ENCODE results near the gene KIAA1755.

KIAA1755 gene

DNA sequence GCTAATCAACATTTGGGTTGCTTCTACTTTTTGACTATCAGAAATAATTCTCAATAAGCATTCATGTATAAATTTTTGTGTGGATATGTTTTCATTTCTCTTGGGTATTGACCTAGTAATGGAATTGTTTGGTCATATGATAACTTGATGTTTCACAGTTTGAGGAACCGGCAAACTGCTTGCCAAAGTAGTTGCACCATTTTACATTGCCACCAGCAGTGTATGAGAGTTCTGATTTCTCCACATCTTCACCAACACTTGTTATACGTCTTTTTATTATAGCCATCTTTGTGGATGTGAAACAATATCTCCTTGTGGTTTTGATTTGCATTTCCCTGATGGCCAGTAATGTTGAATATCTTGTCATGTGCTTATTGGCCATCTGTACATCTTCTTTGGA is 52.9 kb downstream of the KIAA1755 start:
- Histone ChIP-seq H3K4me1 (ENCODE audit: control insufficient read depth, insufficient read depth, low read length) (peaks cover 31% of the 10 kb centered on the region), H3K9ac (ENCODE audit: low read depth, low read length) (no peak overlapping the region), H3K4me2 (ENCODE audit: low read length) (no peak overlapping the region), H3K9me3 (replicated peaks; ENCODE audit: low read length) (no peaks in the 10 kb centered on the region), H3K27me3 (ENCODE audit: control insufficient read depth, insufficient read depth, low read length) (no peaks in the 10 kb centered on the region), H3K36me3 (ENCODE audit: insufficient read depth, low read length) (no peaks in the 10 kb centered on the region), H3K4me3 (ENCODE audit: low read length) (no peak overlapping the region)

DNA sequence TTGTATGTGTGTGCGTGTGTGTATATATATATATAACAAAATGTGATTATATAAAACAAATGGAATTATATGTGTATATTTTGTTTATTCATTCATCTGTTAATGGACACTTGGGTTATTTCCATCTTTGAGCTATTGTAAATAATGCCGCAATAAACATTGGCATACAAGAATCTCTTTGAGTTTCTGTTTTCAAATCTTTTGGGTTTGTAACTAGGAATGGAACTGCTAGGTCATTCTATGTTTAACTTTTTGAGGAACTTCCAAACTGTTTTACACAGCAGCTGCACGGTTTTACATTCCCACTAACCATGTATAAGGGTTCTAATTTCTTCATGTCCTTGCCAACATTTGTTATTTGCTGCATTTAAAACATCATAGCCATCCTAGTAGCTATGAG is 55.5 kb downstream of the KIAA1755 start:
- Histone ChIP-seq H3K36me3 (ENCODE audit: insufficient read depth, low read length) (no peaks in the 10 kb centered on the region), H3K9ac (ENCODE audit: low read depth, low read length) (no peak overlapping the region)

DNA sequence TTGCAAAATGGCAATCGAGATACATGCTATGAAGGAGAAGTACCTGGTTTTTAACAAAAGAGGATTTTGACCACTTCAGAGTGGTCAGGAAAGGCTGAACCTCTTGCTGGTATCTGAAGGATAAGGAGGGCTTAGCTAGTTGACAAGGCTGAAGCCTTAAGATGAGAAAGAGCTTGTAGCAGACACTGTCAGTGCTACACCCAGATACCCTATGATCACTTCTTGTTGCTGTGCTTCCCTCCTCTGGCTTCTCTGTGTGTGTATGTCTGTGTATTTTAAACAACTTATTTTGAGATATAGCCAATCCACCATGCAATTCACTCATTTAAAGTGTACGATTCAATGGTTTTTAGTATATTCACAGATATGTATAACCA is 56.6 kb downstream of the KIAA1755 start:
- Histone ChIP-seq H3K9me3 (replicated peaks; ENCODE audit: low read length) (no peaks in the 10 kb centered on the region), H3K36me3 (ENCODE audit: insufficient read depth, low read length) (no peaks in the 10 kb centered on the region), H3K27me3 (ENCODE audit: control insufficient read depth, insufficient read depth, low read length) (no peaks in the 10 kb centered on the region), H3K9ac (ENCODE audit: low read depth, low read length) (no peak overlapping the region), H3K4me2 (ENCODE audit: low read length) (no peak overlapping the region), H3K4me3 (ENCODE audit: low read length) (no peak overlapping the region), H3K4me1 (ENCODE audit: control insufficient read depth, insufficient read depth, low read length) (peaks cover 20% of the 10 kb centered on the region)

More for the DNA sequence above, 55.5 kb downstream of the KIAA1755 start:
- Histone ChIP-seq H3K4me3 (ENCODE audit: low read length) (no peak overlapping the region), H3K4me1 (ENCODE audit: control insufficient read depth, insufficient read depth, low read length) (peaks cover 26% of the 10 kb centered on the region), H3K27me3 (ENCODE audit: control insufficient read depth, insufficient read depth, low read length) (no peaks in the 10 kb centered on the region), H3K4me2 (ENCODE audit: low read length) (no peak overlapping the region), H3K9me3 (replicated peaks; ENCODE audit: low read length) (no peaks in the 10 kb centered on the region)

DNA sequence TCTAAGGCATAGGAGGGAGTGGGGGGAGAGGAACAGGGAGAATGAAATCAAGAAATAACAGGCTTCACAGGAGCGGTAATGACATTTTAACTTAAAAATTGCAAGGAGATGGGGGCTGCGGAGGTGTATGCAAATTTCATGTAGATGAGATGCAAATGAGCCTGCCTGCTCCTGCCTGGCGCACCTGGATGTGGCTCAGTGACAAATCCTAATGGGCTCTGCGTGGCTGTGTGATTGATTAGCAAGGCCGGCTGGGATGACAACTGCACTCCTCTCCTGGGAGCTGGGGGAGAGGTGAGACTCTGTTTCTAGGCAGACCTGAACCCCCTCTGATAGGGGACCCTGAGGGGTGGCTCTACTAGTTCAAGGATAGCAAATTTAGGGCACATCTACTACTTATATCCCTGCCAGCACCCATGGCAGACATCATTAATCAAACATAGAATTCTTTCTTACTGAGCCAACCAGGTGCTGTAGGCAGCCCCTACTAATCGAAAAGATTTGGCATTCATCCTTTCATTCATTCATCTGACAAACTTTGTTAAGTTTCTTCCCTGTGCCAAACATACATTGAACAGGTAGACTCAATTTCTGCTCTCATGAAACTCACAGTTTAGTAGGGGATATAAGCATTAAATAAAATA is 57.1 kb downstream of the KIAA1755 start:
- Histone ChIP-seq H3K4me1 (ENCODE audit: control insufficient read depth, insufficient read depth, low read length) (peaks cover 18% of the 10 kb centered on the region), H3K9me3 (replicated peaks; ENCODE audit: low read length) (no peaks in the 10 kb centered on the region), H3K27me3 (ENCODE audit: control insufficient read depth, insufficient read depth, low read length) (no peaks in the 10 kb centered on the region), H3K9ac (ENCODE audit: low read depth, low read length) (no peak overlapping the region), H3K36me3 (ENCODE audit: insufficient read depth, low read length) (no peaks in the 10 kb centered on the region), H3K4me3 (ENCODE audit: low read length) (no peak overlapping the region), H3K4me2 (ENCODE audit: low read length) (no peak overlapping the region)

DNA sequence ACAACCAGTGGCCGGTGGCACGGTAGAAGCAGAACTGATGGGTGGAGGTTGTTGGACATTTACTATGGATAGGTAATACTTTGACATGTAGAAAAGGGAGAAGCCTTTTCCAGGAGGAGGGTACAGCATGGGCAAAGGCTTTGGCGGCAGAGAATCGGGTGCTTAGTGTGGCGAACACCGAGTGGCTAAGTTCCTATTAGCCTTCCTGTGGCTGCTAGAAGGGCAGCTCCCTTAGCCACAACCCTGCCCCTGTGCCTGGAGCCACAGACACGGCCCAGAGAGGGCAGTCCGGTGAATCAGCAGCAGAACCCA is 57.6 kb downstream of the KIAA1755 start:
- Histone ChIP-seq H3K9me3 (replicated peaks; ENCODE audit: low read length) (no peaks in the 10 kb centered on the region), H3K27me3 (ENCODE audit: control insufficient read depth, insufficient read depth, low read length) (no peaks in the 10 kb centered on the region), H3K36me3 (ENCODE audit: insufficient read depth, low read length) (no peaks in the 10 kb centered on the region), H3K9ac (ENCODE audit: low read depth, low read length) (no peak overlapping the region), H3K4me1 (ENCODE audit: control insufficient read depth, insufficient read depth, low read length) (peaks cover 23% of the 10 kb centered on the region), H3K4me2 (ENCODE audit: low read length) (no peak overlapping the region), H3K4me3 (ENCODE audit: low read length) (no peak overlapping the region)

DNA sequence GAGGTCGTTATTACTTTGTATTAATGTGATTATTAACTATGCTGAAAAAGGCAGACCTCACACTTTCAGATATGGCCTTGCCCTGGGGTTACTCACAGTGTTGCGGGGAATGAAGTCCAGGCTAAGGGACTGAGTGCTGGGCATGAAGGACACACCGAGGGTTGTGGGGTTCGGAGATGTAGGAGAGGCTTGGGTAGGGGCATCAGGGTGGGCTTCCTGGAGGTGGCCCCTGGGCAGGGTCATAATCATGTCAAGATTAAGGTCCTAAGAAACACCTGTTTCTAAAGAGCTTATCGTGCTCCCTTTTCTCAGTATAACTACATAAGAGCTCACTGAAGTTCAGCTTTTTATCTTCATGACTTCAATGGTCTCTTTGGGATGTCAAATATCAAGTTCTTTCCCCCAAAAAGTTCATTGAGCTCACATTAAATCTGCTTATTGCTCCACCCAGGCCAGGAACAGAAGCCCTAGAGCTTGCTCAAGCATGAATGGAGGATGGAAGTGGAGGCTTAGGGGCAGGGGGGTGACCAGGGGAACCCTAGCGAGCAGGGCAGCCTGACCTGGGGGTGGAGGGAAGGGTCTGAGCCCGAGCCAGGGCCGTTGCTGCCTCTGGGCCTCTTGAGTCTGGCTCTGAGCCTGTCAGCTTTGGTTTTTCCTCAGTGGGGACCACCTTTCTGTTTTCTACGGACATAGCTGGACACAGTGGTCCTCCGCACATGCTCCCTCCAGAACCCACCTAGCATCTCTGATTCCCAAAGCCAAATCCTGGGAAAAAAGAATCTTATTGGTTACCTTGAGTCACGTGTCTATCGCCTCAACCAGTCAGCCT is 58.2 kb downstream of the KIAA1755 start:
- H3K4me2 ChIP-seq (ENCODE audit: low read length): no peak overlapping the region
- H3K36me3 ChIP-seq (ENCODE audit: insufficient read depth, low read length): no peaks in the 10 kb centered on the region
- H3K9me3 ChIP-seq (replicated peaks; ENCODE audit: low read length): no peaks in the 10 kb centered on the region
- peaks cover 23% of the 10 kb centered on the region for H3K4me1 ChIP-seq (ENCODE audit: control insufficient read depth, insufficient read depth, low read length)
- no peak overlapping the region for H3K9ac ChIP-seq (ENCODE audit: low read depth, low read length)
- no peak overlapping the region for H3K4me3 ChIP-seq (ENCODE audit: low read length)
- H3K27me3 ChIP-seq (ENCODE audit: control insufficient read depth, insufficient read depth, low read length): no peaks in the 10 kb centered on the region

DNA sequence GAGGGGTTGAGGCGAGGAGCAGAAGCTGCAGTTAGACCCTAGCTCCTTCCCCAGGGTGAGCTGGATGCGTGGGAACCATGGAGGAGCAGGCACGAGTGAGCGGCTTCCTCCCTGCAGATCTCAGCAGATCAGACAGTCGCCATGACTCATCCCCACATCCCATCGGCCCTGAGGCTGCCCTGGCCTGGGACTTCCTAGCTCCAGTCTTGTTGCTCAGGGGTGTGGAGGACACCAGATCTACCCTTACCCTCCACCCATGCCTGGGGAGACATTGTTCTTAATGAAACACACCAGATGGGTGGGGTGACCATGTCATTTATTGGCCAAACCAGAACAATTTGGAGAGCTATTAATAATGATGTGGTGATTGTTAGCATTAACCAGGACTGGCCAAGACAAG is 59.2 kb downstream of the KIAA1755 start:
- Histone ChIP-seq H3K4me2 (ENCODE audit: low read length) (no peak overlapping the region), H3K36me3 (ENCODE audit: insufficient read depth, low read length) (no peaks in the 10 kb centered on the region), H3K4me3 (ENCODE audit: low read length) (no peak overlapping the region), H3K27me3 (ENCODE audit: control insufficient read depth, insufficient read depth, low read length) (no peaks in the 10 kb centered on the region), H3K4me1 (ENCODE audit: control insufficient read depth, insufficient read depth, low read length) (peaks cover 23% of the 10 kb centered on the region), H3K9ac (ENCODE audit: low read depth, low read length) (no peak overlapping the region), H3K9me3 (replicated peaks; ENCODE audit: low read length) (no peaks in the 10 kb centered on the region)

DNA sequence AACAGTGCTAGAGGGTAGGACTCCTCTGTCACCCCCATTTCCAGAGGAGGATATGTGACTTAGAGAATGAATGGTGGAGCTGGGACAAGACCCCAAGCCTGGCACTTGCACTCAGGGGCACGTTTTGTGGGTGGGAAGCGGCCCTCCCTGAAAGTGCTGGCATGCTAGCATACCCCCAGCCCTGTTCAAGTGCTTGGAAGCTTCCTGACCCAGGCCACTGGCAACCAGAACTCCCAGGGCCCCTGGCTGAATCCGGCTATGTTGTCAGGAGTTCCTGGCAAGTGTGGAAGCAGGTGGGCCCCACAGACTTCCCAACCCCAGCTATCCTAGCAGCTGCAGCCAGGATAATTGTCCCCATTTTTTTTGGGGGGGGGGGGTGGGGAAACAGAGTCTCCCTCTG is 59.9 kb downstream of the KIAA1755 start:
- Histone ChIP-seq H3K9ac (ENCODE audit: low read depth, low read length) (no peak overlapping the region), H3K4me3 (ENCODE audit: low read length) (no peak overlapping the region), H3K4me1 (ENCODE audit: control insufficient read depth, insufficient read depth, low read length) (peaks cover 23% of the 10 kb centered on the region), H3K36me3 (ENCODE audit: insufficient read depth, low read length) (no peaks in the 10 kb centered on the region), H3K9me3 (replicated peaks; ENCODE audit: low read length) (no peaks in the 10 kb centered on the region), H3K4me2 (ENCODE audit: low read length) (no peak overlapping the region), H3K27me3 (ENCODE audit: control insufficient read depth, insufficient read depth, low read length) (no peaks in the 10 kb centered on the region)

DNA sequence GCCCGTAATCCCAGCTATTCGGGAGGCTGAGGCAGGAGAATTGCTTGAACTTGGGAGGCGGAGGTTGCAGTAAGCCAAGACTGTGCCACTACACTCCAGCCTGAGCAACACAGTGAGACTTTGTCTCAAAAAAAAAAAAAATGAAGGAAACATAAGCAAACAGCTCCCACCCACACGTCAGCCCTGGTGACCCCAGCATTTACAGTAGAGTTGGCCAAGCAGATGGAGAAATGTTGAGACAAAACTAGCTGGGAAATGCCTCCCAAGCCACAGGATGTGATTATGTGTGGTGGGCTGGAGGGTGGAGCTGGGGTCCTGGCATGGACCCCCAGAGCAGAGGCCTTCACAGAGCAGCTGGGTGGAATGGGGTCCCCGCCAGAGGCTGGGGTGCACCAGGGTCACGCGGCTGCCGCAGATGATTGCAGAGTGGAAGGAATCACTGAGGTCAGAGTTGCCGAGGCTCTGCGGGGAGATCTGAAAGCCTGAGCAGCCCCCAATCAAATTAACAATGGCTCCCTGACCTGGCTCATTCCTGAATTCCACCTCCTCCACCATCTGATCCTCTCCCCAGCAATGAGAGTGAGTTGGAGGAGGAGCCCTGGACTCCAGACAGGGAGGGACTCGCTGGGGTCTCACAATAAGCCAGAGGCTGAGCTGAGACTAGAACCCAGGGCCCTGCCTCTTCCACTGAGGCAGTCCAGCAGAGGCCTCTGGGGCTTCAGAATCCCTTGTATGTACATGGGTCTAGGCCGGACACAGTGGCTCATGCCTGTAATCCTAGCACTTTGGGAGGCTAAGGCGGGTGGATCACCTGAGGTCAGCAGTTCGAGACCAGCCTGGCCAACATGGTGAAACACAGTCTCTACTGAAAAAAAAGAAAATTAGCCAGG is 60.8 kb downstream of the KIAA1755 start:
- Histone ChIP-seq H3K27me3 (ENCODE audit: control insufficient read depth, insufficient read depth, low read length) (no peaks in the 10 kb centered on the region), H3K4me3 (ENCODE audit: low read length) (no peak overlapping the region), H3K36me3 (ENCODE audit: insufficient read depth, low read length) (no peaks in the 10 kb centered on the region), H3K4me2 (ENCODE audit: low read length) (no peak overlapping the region), H3K9ac (ENCODE audit: low read depth, low read length) (no peak overlapping the region), H3K9me3 (replicated peaks; ENCODE audit: low read length) (no peaks in the 10 kb centered on the region), H3K4me1 (ENCODE audit: control insufficient read depth, insufficient read depth, low read length) (peaks cover 23% of the 10 kb centered on the region)

DNA sequence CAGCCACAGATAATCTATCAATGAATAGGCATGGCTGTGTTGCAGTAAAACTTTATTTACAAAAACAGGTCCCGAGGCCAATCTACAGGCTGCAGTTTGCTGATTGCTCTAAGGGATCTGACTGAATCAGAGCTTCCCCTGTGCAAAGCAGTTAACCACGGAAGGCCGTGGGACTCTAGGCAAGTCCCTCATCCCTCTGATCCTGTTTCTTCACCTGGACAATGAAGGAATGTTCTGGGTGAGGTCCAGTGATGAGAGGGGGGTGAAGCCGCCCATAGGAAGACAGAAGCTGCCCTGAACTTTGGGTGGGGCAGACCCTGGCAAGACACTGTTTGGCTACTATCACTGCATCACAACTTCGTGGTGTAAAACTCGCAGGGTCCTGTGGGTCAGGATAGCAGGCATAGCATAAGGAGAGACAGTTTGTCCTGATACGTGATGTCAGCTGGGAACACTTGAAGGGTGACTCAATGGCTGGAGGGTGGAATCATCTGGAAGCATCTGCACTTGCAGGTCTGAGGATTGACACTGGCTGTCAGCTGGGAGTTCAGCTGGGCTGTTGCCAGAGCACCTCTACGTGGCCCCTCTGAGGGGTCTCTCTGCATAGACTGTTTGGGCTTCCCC is 62.2 kb downstream of the KIAA1755 start:
- peaks cover 23% of the 10 kb centered on the region for H3K4me1 ChIP-seq (ENCODE audit: control insufficient read depth, insufficient read depth, low read length)
- no peak overlapping the region for H3K4me2 ChIP-seq (ENCODE audit: low read length)
- H3K27me3 ChIP-seq (ENCODE audit: control insufficient read depth, insufficient read depth, low read length): no peaks in the 10 kb centered on the region
- no peaks in the 10 kb centered on the region for H3K36me3 ChIP-seq (ENCODE audit: insufficient read depth, low read length)
- no peak overlapping the region for H3K9ac ChIP-seq (ENCODE audit: low read depth, low read length)
- H3K9me3 ChIP-seq (replicated peaks; ENCODE audit: low read length): no peaks in the 10 kb centered on the region
- no peak overlapping the region for H3K4me3 ChIP-seq (ENCODE audit: low read length)

DNA sequence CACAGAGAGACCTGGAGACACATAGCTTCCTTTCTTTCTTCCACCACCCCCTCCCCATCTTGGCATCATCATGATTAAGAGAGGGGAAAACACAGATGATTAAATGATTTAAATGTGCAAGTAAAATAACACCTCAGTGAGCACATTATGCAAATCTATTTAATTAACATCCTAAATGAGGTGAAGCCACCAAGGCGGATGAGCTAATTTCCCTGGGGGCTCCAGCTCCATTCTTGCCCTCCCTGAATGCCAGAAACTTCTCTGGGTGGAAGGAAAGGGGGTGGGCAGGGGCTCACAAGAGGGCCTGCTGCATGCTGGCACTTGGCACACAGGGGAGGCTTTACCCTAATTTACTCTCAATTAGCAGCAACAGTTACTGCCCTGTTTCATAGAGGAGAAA is 62.9 kb downstream of the KIAA1755 start:
- Histone ChIP-seq H3K36me3 (ENCODE audit: insufficient read depth, low read length) (no peaks in the 10 kb centered on the region), H3K9ac (ENCODE audit: low read depth, low read length) (no peak overlapping the region), H3K27me3 (ENCODE audit: control insufficient read depth, insufficient read depth, low read length) (no peaks in the 10 kb centered on the region), H3K4me2 (ENCODE audit: low read length) (no peak overlapping the region), H3K9me3 (replicated peaks; ENCODE audit: low read length) (no peaks in the 10 kb centered on the region), H3K4me3 (ENCODE audit: low read length) (no peak overlapping the region), H3K4me1 (ENCODE audit: control insufficient read depth, insufficient read depth, low read length) (peaks cover 23% of the 10 kb centered on the region)
